22Rv1 (cell line): ENCODE data around the gene AATF.

Experiments used
- CTCF ChIP-seq: fragments of 450-650 bp; IDR thresholded peaks from 2 replicates; pipeline ENCODE4 v1.5.1; 2017; ENCODE audit warnings: mild to moderate bottlenecking
- ZFX ChIP-seq: fragments of 450-650 bp; IDR thresholded peaks from 2 replicates; pipeline ENCODE4 v1.6.1; 2017; ENCODE audit warnings: antibody characterized with exemption, borderline replicate concordance

- TF ChIP-seq CTCF (no peak), ZFX (no peak)
Measured at GRCh38 chr17:37068266-37068665, 119.5 kb downstream of the AATF start.
